OCI-LY1 (cell line): Measurements from ENCODE around the gene SAMD3.

Source experiments
- H2AFZ ChIP-seq: fragments of 200-600 bp; sonication (generic), shearing (Covaris generic); 2 replicates; pipeline ENCODE4 v1.6.0; 2014; ENCODE audit warnings: antibody characterized with exemption, mild to moderate bottlenecking, low read length
- H3F3A ChIP-seq: fragments of 200-600 bp; sonication (generic), shearing (Covaris generic); 2 replicates; pipeline ENCODE4 v1.6.0; 2014; ENCODE audit warnings: mild to moderate bottlenecking, antibody characterized with exemption, low read length, moderate library complexity; ENCODE audit not compliant: insufficient read depth
- H3K27ac ChIP-seq: fragments of 200-600 bp; sonication (generic); 2 replicates; pipeline ENCODE4 v1.5.1; 2014; ENCODE audit warnings: low read length, mixed run types, mild to moderate bottlenecking, low read depth; ENCODE audit not compliant: poor library complexity, severe bottlenecking
- H3K27me3 ChIP-seq: fragments of 200-600 bp; sonication (generic); 2 replicates; pipeline ENCODE4 v1.6.0; 2014; ENCODE audit warnings: antibody characterized with exemption, mild to moderate bottlenecking, low read length, moderate library complexity; ENCODE audit not compliant: insufficient read depth
- H3K36me3 ChIP-seq: fragments of 200-600 bp; sonication (generic); 2 replicates; pipeline ENCODE4 v1.6.1; 2014; ENCODE audit warnings: mild to moderate bottlenecking, antibody characterized with exemption, low read length, moderate library complexity, mixed read lengths; ENCODE audit not compliant: insufficient read depth
- H3K4me1 ChIP-seq: fragments of 200-600 bp; sonication (generic); 2 replicates; pipeline ENCODE4 v1.5.1; 2014; ENCODE audit warnings: mild to moderate bottlenecking, low read length, moderate library complexity; ENCODE audit not compliant: insufficient read depth, severe bottlenecking
- H3K4me2 ChIP-seq: fragments of 200-600 bp; sonication (generic), shearing (Covaris generic); 2 replicates; pipeline ENCODE4 v1.6.1; 2014; ENCODE audit warnings: low read length
- H3K4me3 ChIP-seq: fragments of 200-600 bp; sonication (generic); 2 replicates; pipeline ENCODE4 v1.5.1; 2014; ENCODE audit warnings: low read length, low read depth, mild to moderate bottlenecking, mixed read lengths; ENCODE audit not compliant: poor library complexity, severe bottlenecking
- H3K79me2 ChIP-seq: fragments of 200-600 bp; shearing (Covaris generic); 2 replicates; pipeline ENCODE4 v1.6.1; 2016; ENCODE audit warnings: mixed run types, low read length, mixed read lengths; ENCODE audit not compliant: insufficient read depth
- H3K9ac ChIP-seq: fragments of 200-600 bp; sonication (generic), shearing (Covaris generic); 2 replicates; pipeline ENCODE4 v1.6.1; 2014; ENCODE audit warnings: mild to moderate bottlenecking, low read length, mixed read lengths
- H3K9me2 ChIP-seq: fragments of 200-600 bp; sonication (generic), shearing (Covaris generic); 2 replicates; pipeline ENCODE4 v1.6.1; 2014; ENCODE audit warnings: low read depth, mild to moderate bottlenecking, low read length, mixed read lengths
- H3K9me3 ChIP-seq: fragments of 200-600 bp; shearing (Covaris generic); 2 replicates; pipeline ENCODE4 v1.6.1; 2014; ENCODE audit warnings: low read length, mixed read lengths
- H4K20me1 ChIP-seq: fragments of 200-600 bp; sonication (generic), shearing (Covaris generic); 2 replicates; pipeline ENCODE4 v1.6.0; 2016; ENCODE audit warnings: mild to moderate bottlenecking, low read length; ENCODE audit not compliant: insufficient read depth
- EZH2 ChIP-seq: fragments of 200-600 bp; sonication (generic), shearing (Covaris generic); IDR thresholded peaks from 2 replicates; pipeline ENCODE4 v1.8.0; 2017; ENCODE audit warnings: borderline replicate concordance, mixed run types, mild to moderate bottlenecking, antibody characterized with exemption, low read length, moderate library complexity, mixed read lengths
- TF ChIP-seq, protein P1 (sequence below): fragments of 200-600 bp; sonication (generic), shearing (Covaris generic); IDR thresholded peaks from 2 replicates; pipeline ENCODE4 v1.5.1; 2017; ENCODE audit warnings: mild to moderate bottlenecking, antibody characterized with exemption, low read length, moderate library complexity, mixed read lengths

Gene SAMD3

DNA sequence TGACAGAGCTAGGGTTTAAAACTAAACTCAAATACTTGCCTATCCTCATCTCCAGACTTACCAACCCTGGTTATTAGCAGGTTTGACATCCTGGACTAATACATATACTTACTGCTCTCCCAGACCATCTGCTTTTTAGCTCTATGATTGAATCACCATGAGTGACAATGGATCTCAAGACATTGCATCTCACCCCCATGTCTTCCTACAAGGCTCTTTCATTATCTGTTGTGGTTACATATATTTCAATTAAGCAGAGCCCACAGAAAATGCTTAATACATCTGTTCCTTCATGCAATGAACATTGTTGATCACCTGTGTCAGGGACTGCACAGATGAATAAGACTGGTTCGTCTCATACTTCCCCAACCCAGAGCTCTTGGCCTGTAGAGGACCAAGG is 19.4 kb downstream of the SAMD3 start:
- Histone ChIP-seq H4K20me1 (no peaks in the 10 kb centered on the region), H3K79me2 (no peaks in the 10 kb centered on the region), H2AFZ (no peak overlapping the region), H3K9ac (no peak overlapping the region), H3K4me3 (no peak overlapping the region), H3F3A (no peaks in the 10 kb centered on the region), H3K27me3 (no peaks in the 10 kb centered on the region), H3K27ac (no peak overlapping the region), H3K36me3 (no peaks in the 10 kb centered on the region), H3K9me3 (no peaks in the 10 kb centered on the region), H3K4me2 (no peak overlapping the region), H3K4me1 (no peaks in the 10 kb centered on the region), H3K9me2 (no peaks in the 10 kb centered on the region)
- TF ChIP-seq, protein P1, sequence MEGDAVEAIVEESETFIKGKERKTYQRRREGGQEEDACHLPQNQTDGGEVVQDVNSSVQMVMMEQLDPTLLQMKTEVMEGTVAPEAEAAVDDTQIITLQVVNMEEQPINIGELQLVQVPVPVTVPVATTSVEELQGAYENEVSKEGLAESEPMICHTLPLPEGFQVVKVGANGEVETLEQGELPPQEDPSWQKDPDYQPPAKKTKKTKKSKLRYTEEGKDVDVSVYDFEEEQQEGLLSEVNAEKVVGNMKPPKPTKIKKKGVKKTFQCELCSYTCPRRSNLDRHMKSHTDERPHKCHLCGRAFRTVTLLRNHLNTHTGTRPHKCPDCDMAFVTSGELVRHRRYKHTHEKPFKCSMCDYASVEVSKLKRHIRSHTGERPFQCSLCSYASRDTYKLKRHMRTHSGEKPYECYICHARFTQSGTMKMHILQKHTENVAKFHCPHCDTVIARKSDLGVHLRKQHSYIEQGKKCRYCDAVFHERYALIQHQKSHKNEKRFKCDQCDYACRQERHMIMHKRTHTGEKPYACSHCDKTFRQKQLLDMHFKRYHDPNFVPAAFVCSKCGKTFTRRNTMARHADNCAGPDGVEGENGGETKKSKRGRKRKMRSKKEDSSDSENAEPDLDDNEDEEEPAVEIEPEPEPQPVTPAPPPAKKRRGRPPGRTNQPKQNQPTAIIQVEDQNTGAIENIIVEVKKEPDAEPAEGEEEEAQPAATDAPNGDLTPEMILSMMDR, result no peak
- TF ChIP-seq EZH2, result no peak

GRCh38 chr6:130202782-130203181 is 20.0 kb downstream of the SAMD3 start:
- Histone ChIP-seq H3K27me3 (no peaks in the 10 kb centered on the region), H4K20me1 (no peaks in the 10 kb centered on the region), H2AFZ (no peak overlapping the region), H3K9me3 (no peaks in the 10 kb centered on the region), H3K79me2 (no peaks in the 10 kb centered on the region), H3K9ac (no peak overlapping the region), H3K9me2 (no peaks in the 10 kb centered on the region), H3K27ac (no peak overlapping the region), H3K36me3 (no peaks in the 10 kb centered on the region), H3K4me3 (no peak overlapping the region), H3F3A (no peaks in the 10 kb centered on the region), H3K4me2 (no peak overlapping the region), H3K4me1 (no peaks in the 10 kb centered on the region)
- TF ChIP-seq, protein P1, result no peak
- TF ChIP-seq EZH2, result no peak

GRCh38 chr6:130200020-130200419 is 22.7 kb downstream of the SAMD3 start:
- H3K27ac ChIP-seq, result no peak overlapping the region
- no peaks in the 10 kb centered on the region for H3K9me3 ChIP-seq
- no peaks in the 10 kb centered on the region for H3F3A ChIP-seq
- TF ChIP-seq EZH2, result no peak
- TF ChIP-seq, protein P1, result no peak
- H4K20me1 ChIP-seq, result no peaks in the 10 kb centered on the region
- no peak overlapping the region for H3K4me2 ChIP-seq
- H2AFZ ChIP-seq, result no peak overlapping the region
- no peaks in the 10 kb centered on the region for H3K79me2 ChIP-seq
- no peak overlapping the region for H3K4me3 ChIP-seq
- no peaks in the 10 kb centered on the region for H3K36me3 ChIP-seq
- no peaks in the 10 kb centered on the region for H3K27me3 ChIP-seq
- no peaks in the 10 kb centered on the region for H3K4me1 ChIP-seq
- no peaks in the 10 kb centered on the region for H3K9me2 ChIP-seq
- H3K9ac ChIP-seq, result no peak overlapping the region
